ENCODE results near the gene KLHL42. TPM values are rescaled to one million over a fixed set of nuclear protein-coding genes. Genes with fewer than 3 reads are reported as not detected.

Gene KLHL42
- total and polyA plus RNA-seq, 2 of the 13 experiments (the other 11 are each of a cell fraction or from before 2014, with no cell fraction given), result 13.5 to 14.0 TPM

DNA sequence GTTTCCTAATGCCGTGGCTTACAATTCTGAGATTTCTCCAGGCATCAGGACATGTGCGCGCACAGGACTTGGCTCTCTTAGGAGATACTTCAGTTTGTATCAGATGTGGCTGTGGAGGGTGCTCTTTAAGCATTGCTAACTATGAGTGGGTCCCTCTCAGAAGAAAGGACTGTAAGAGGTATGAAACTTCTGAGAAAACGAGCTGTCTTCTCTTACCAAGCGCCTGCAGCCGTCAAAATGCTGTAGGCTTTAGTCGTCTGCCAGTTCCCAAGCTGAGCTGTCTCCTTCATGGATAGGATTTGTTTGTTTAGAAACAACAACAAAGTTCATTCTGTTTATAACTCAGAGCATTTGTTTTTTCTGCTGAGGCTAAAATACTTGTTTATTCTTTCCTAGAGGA is 16.1 kb downstream of the KLHL42 start:
- no peak for DNase-seq (ENCODE audit: low spot score)
- POLR2A ChIA-PET, result no interaction called here
- Histone ChIP-seq H4K20me1 (ENCODE audit: insufficient read depth, low read length) (no peaks in the 10 kb centered on the region), H3K27ac (ENCODE audit: extremely low read length, insufficient read depth, low read length) (no peak overlapping the region), H3K36me3 (replicated peaks in 1 of 2; ENCODE audit: control insufficient read depth in 1 of 2, insufficient read depth in 2 of 2, low read length in 2 of 2) (peaks cover 8 to 58% of the 10 kb centered on the region in 2 experiments; a peak in 4 of 5 replicates), H3K9me3 (ENCODE audit: low read length) (no peaks in the 10 kb centered on the region), H3K4me1 (ENCODE audit: insufficient read depth, low read length) (no peaks in the 10 kb centered on the region), H3K4me3 (replicated peaks in 1 of 3; ENCODE audit: insufficient read depth in 1 of 3, low read depth in 2 of 3, low read length in 3 of 3) (no peak overlapping the region), H3K27me3 (ENCODE audit: control insufficient read depth in 1 of 2, insufficient read depth in 2 of 2, low read length in 2 of 2) (no peaks in the 10 kb centered on the region), H3K9ac (ENCODE audit: insufficient read depth, low read depth, low read length) (no peak overlapping the region), H3K4me2 (ENCODE audit: low read depth, low read length) (no peak overlapping the region), H2AFZ (ENCODE audit: low read length) (no peak overlapping the region), H3K79me2 (ENCODE audit: insufficient read depth, low read length) (no peaks in the 10 kb centered on the region)
- in situ Hi-C loops (cut with HindIII; ENCODE audit: extremely low pct_ligation_motif_present, low pct_unique_long_range_greater_than_20kb) (no loop called here), intact Hi-C loops (cut with micrococcal nuclease; ENCODE audit: unreplicated experiment) (no loop called here)
- no peak for FAIRE-seq
- BruUV-seq (replicated peaks), result no TSS peak
- ATAC-seq, result no peak
- CTCF ChIA-PET (ENCODE audit: low intra/inter-chr PET ratio, low total read pairs), result no interaction called here
- 91% methylated on average over 7 of the region's 7 CpGs for WGBS (ENCODE audit: low lambda C conversion rate)
- TF ChIP-seq RFX3 (CRISPR knock-in tag; IDR thresholded peaks at IDR 0.05), result no peak
- TF ChIP-seq ZNF546 (CRISPR knock-in tag; conservative IDR thresholded peaks at IDR 0.05), result no peak
- TF ChIP-seq, protein P1, sequence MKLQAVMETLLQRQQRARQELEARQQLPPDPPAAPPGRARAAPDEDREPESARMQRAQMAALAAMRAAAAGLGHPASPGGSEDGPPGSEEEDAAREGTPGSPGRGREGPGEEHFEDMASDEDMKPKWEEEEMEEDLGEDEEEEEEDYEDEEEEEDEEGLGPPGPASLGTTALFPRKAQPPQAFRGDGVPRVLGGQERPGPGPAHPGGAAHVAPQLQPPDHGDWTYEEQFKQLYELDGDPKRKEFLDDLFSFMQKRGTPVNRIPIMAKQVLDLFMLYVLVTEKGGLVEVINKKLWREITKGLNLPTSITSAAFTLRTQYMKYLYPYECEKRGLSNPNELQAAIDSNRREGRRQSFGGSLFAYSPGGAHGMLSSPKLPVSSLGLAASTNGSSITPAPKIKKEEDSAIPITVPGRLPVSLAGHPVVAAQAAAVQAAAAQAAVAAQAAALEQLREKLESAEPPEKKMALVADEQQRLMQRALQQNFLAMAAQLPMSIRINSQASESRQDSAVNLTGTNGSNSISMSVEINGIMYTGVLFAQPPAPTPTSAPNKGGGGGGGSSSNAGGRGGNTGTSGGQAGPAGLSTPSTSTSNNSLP (IDR thresholded peaks at IDR 0.05; ENCODE audit: low read depth, low read length), result no peak
- no peak for TF ChIP-seq KDM2A (CRISPR knock-in tag; IDR thresholded peaks at IDR 0.05; ENCODE audit: borderline replicate concordance, low read depth)
- TF ChIP-seq, protein P2, sequence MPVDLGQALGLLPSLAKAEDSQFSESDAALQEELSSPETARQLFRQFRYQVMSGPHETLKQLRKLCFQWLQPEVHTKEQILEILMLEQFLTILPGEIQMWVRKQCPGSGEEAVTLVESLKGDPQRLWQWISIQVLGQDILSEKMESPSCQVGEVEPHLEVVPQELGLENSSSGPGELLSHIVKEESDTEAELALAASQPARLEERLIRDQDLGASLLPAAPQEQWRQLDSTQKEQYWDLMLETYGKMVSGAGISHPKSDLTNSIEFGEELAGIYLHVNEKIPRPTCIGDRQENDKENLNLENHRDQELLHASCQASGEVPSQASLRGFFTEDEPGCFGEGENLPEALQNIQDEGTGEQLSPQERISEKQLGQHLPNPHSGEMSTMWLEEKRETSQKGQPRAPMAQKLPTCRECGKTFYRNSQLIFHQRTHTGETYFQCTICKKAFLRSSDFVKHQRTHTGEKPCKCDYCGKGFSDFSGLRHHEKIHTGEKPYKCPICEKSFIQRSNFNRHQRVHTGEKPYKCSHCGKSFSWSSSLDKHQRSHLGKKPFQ (CRISPR knock-in tag; IDR thresholded peaks at IDR 0.05; ENCODE audit: insufficient replicate concordance), result no peak
- TF ChIP-seq, protein P3, sequence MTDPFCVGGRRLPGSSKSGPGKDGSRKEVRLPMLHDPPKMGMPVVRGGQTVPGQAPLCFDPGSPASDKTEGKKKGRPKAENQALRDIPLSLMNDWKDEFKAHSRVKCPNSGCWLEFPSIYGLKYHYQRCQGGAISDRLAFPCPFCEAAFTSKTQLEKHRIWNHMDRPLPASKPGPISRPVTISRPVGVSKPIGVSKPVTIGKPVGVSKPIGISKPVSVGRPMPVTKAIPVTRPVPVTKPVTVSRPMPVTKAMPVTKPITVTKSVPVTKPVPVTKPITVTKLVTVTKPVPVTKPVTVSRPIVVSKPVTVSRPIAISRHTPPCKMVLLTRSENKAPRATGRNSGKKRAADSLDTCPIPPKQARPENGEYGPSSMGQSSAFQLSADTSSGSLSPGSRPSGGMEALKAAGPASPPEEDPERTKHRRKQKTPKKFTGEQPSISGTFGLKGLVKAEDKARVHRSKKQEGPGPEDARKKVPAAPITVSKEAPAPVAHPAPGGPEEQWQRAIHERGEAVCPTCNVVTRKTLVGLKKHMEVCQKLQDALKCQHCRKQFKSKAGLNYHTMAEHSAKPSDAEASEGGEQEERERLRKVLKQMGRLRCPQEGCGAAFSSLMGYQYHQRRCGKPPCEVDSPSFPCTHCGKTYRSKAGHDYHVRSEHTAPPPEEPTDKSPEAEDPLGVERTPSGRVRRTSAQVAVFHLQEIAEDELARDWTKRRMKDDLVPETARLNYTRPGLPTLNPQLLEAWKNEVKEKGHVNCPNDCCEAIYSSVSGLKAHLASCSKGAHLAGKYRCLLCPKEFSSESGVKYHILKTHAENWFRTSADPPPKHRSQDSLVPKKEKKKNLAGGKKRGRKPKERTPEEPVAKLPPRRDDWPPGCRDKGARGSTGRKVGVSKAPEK (CRISPR knock-in tag; IDR thresholded peaks at IDR 0.05; ENCODE audit: borderline replicate concordance), result no peak
- TF ChIP-seq SMARCE1 (IDR thresholded peaks at IDR 0.05; ENCODE audit: borderline replicate concordance), result no peak
- no peak for TF ChIP-seq ZNF589 (CRISPR knock-in tag; conservative IDR thresholded peaks at IDR 0.05)
- no peak for TF ChIP-seq HNRNPH1 (optimal IDR thresholded peaks at IDR 0.05; ENCODE audit: low read depth, low read length)
- TF ChIP-seq, protein P4, sequence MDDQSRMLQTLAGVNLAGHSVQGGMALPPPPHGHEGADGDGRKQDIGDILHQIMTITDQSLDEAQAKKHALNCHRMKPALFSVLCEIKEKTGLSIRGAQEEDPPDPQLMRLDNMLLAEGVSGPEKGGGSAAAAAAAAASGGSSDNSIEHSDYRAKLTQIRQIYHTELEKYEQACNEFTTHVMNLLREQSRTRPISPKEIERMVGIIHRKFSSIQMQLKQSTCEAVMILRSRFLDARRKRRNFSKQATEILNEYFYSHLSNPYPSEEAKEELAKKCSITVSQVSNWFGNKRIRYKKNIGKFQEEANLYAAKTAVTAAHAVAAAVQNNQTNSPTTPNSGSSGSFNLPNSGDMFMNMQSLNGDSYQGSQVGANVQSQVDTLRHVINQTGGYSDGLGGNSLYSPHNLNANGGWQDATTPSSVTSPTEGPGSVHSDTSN (CRISPR knock-in tag; IDR thresholded peaks at IDR 0.05; ENCODE audit: borderline replicate concordance), result no peak
- TF ChIP-seq, protein P5, sequence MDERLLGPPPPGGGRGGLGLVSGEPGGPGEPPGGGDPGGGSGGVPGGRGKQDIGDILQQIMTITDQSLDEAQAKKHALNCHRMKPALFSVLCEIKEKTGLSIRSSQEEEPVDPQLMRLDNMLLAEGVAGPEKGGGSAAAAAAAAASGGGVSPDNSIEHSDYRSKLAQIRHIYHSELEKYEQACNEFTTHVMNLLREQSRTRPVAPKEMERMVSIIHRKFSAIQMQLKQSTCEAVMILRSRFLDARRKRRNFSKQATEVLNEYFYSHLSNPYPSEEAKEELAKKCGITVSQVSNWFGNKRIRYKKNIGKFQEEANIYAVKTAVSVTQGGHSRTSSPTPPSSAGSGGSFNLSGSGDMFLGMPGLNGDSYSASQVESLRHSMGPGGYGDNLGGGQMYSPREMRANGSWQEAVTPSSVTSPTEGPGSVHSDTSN (CRISPR knock-in tag; IDR thresholded peaks at IDR 0.05), result no peak
- TF ChIP-seq AKAP8 (CRISPR knock-in tag; IDR thresholded peaks at IDR 0.05), result no peak
- TF ChIP-seq EEA1 (CRISPR knock-in tag; IDR thresholded peaks at IDR 0.05; ENCODE audit: borderline replicate concordance), result no peak
- TF ChIP-seq ZNF564 (CRISPR knock-in tag; IDR thresholded peaks at IDR 0.05), result no peak
- no peak for TF ChIP-seq AGO2 (optimal IDR thresholded peaks at IDR 0.05; ENCODE audit: low read depth, low read length)
- TF ChIP-seq ZNF772 (CRISPR knock-in tag; IDR thresholded peaks at IDR 0.05), result no peak
- no peak for TF ChIP-seq ZNF292 (CRISPR knock-in tag; IDR thresholded peaks at IDR 0.05; ENCODE audit: borderline replicate concordance, low read depth)
- no peak for TF ChIP-seq NFE2L2 (IDR thresholded peaks at IDR 0.05; ENCODE audit: low read length)
